Astrocyte of the hippocampus (primary cell): Measurements from ENCODE around the gene ASB7.

ENCODE experiments used
- DNase-seq: peaks from one replicate; pipeline ENCODE4 v3.0.0; 2011; ENCODE audit warnings: low read depth, low spot score

The ASB7 gene

DNA sequence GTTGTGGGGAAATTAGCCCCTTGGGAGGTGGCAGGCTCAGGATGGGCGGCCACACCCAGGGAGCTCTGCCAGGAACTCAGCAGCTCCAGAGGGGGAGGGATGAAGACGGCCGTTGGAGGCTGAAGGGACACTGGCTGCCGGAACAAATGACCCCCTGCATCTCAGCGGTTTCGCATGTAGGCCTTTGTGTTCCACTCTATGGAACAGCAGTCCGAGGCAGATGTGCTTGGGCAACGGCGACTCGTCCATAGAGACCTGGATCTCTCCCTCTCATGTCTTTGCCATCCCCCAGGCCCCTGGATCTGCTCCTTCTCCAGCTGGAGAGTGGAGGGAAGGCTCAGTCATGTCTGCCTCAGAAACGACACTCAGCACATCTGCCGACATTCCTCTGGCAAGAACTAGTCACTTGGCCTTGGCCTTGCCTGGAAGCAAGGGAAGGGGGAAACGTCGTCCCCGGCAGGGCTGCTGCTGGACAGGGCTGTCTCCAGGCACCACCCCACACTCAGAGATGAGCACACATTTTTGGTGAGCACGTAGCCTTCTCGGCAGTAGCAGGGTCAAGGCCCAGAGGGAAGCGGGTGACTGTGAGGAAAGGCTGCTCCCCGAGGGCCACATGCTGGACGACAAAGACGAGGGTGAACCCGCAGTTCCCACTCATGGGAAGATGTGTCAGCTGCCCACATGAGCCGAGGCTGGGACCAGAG lies 83.8 kb downstream of the ASB7 start:
- no peak for DNase-seq

DNA sequence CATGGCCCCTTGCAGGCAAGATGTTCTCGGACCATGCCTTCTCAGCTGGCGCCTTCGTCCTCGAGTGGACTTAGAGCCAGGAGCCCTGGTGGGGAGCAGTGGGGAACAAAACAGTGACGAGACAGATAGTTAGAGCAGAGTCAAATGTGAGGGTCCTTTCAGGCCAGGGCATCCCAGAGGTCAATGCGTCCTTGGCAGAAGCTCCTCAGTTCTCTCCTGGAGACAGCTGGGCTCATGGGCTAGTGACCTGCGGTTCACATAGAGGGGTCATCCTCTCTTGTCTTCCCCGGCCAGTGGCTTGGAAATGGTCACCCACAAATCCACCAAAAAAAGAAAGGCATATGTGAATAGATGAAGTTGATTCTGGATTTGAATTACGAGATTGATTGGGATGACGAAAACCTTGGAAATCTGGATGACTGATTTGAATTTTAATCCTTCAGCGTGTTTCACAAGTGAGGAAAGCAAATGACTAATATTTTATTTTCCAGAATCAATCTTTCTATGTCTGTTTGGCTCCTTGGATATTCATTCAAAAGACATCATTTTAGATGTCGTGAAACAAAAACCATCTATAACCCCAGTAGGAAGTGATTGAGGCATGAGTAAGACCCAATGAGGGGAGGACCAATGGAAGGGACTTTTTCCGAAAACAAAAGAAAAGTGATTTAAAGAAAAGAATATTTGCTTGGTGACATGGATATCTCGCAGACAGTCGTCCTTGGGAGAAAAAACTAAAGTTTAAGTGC lies 84.5 kb downstream of the ASB7 start:
- DNase-seq, result peak; percentile 18

DNA sequence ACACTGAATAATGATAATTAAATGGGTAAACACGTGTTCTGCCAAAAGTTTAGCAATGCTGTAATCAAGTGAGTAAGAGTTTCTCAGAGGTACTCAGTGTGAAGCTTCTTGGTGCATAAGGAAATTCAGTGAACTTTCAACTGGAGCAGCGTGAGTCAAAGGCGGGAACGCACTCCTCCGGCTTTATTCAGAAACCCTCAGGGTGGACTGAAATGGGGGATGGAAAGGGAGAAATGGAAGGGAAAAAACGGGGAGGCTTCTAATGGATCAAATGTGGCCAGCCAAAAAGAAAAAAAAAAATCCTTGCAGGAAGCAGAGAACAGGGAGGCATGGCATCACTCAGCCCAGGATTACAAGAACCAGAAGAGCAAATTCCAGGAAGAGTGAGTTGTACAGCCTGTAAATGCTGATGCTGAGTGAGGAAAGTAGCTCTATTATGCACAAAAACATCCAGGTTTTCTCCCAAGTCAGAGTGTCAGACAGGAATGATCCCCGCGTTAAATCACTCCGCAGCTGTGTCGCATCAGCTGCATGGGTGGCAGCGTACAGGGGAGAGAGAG lies 85.3 kb downstream of the ASB7 start:
- DNase-seq, result peak; percentile 45

DNA sequence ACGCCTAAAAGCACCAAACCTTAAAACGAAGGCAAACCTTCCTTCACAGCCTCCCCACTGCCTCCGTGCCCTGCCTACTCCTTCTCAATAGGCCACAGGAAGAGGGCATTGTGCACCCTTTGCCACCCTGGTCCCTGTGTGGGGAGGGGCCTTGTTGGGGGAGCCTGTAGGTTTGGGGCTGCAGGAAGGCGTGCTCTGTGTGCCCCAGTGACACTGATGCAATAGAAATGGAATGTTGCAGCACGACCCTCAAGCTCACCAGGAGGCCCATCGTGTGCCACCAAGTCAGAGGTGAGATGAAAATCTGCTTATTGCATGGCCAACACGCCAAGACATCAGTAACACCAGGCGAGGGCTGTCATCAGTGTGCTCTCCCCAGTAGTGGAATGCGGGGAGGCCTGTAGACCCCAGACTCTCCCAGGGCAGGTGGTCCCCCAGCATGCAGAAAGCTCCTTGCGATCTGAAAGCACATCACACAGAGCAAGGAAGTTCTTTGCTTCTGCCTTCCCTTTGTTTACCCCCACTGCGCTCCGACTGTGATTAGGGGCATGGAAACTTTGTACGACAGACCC lies 86.2 kb downstream of the ASB7 start:
- no peak for DNase-seq

DNA sequence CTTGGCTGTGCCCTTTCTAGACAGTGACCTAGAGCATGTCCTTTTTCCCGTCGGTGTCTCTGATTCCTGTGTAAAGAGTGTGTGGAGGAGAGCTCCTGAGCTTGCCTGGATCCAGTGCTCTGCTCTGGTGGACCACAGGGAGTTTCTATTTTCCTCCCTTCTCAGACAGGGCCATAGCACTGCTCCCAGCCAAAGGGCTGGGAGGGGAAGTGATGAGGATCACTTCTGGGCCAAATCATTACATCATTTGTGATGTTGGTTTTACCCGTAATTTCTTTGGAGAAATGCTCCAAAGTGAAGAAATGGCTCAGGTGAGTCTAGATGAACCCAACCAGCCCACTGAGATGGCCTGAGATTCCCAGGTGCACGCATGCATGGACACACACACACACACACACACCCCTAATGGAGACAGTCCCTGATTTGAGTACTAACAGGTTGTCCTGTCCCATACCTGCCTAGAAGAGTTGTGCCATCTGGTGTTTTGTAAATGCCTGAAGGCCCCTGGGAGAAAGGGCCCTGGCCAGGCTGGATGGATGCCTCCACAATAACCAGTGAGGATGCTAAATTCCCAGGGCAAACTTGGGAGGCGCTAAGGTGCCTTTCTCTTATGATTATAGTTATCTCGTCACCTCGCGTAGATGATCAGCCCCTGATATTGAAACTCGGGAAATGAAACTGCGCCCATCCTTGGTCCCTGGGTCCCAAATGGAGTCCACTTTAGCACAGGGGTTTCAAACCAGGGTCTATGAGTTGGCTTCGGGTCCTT lies 86.9 kb downstream of the ASB7 start:
- no peak for DNase-seq

DNA sequence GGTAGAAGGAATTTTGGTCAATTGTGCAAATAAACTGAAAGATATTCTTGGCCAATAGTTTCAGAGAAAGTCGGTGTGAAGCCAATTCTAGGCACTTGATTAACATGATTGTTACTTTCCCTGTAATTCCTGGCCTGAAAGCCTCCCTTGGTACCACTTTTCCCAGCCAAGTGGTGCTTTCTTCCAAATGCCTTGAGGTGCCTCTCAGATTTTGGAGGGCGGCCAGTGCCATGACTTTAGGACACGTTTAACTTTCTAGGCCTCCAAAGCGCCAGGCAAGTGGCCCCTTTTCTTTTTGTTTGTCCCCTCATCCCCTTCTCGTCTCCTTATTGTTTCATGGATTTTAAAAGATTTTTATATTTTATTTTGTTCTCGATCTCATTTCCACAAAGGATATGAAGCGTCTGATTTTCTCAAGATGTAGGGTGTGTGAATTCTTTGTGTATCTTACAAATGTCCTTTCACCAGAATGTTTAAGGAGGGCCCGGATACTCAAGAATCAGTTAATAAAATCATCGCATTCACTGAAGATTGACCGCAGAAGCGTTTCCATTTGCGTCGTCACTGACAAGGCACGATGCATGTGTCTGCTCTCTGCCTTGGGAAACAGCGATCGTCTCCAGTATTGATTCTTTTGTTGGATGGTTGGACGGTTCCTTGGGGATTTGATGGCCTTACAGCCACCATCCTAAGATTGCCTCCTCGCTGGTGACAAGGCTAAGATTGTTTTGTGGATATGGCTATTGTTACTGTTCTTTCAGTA lies 87.8 kb downstream of the ASB7 start:
- no peak for DNase-seq

DNA sequence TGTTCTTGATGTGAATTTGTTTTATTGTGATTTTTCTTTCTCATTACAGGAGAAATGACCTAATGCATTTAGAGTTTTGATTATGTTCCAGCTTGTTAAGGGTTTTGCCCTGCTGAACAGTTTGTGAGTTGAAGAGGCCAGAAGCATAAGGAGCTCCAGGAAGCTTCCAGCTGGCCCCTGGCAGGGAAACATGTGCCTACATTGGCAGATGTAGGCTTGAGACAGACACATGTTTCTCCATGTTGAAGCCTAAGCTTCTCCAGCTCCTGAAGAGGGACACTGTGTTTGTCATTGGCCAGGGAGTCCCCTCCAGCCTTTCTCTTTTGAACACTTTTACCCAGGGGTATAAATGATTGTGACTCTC lies 88.4 kb downstream of the ASB7 start:
- no peak for DNase-seq

DNA sequence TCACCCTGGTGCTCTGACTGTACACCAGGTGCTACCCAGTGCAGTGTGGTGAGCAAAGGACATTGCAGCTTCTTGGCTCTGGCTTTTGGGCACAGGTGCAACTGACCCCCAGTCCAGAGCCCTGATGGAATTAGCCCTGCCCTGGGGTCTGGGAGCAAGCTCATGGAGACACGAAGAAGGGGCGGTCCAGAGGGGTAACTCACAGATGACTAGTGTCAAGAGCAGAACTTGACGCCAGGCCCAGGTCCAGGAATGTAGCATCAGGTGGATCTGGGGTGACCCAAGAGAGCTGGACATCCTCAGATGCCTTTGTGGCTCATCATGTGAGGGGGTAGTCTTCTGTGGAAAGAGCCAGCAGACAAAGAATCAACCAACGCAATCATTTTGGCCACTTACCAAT lies 88.9 kb downstream of the ASB7 start:
- DNase-seq, result no peak

DNA sequence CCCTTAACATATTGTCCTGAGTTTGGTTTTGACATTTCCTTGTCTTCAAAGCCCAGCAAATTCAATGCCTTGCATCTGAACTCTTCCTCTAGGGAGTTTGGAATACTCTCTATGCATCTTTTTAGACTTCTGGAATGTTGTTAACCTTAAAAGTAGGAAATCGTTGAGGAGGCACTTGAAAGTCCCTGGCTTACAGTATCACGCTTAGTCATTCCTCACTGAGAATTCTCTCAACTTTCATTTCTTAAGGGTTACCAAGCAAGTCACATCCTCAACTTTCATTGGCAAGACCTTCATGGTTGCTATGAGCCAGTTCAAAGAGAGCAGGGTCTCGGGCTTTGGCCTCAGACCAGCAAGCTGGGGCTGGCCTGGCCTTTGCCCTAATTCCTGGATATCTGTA lies 89.9 kb downstream of the ASB7 start:
- DNase-seq, result no peak

DNA sequence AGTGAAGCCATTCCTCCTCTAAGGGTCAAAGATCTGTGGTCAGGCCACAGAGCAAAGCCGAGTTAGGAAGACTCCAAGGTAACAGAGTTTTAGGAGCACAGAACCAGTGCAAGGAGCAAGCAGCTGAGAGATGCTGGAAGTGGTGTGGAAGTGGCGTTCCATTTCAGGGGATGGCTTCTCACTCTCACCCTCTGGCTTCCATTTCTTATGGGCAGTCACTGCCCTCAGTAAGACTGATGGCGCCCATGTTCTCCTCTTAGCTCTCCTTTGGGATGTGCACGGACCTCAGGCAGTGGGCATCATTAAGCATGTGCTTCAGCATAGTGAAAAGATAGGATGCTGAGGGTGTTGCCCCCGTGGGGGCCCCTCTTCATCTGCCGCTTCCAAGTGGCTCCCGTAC lies 90.3 kb downstream of the ASB7 start:
- DNase-seq, result no peak

DNA sequence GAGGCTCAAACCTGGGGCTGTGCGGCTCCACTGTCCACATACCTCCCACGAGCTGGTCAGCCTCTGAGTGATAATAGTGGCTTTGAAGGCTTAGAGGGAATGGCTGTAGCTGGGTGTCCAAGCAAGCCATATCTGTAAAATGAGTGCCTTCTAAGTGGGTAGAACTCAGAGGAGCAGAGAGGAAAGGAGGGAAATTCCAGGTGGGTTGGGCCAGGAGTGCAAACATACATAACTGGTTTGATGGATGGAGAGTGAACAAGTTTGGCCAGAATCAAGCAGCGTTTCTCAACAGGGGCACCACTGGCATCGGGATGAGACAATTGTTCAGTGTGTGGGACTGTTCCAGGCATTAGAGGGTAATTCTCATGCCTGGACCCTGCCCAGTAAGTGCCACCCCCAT lies 91.1 kb downstream of the ASB7 start:
- DNase-seq, result no peak

DNA sequence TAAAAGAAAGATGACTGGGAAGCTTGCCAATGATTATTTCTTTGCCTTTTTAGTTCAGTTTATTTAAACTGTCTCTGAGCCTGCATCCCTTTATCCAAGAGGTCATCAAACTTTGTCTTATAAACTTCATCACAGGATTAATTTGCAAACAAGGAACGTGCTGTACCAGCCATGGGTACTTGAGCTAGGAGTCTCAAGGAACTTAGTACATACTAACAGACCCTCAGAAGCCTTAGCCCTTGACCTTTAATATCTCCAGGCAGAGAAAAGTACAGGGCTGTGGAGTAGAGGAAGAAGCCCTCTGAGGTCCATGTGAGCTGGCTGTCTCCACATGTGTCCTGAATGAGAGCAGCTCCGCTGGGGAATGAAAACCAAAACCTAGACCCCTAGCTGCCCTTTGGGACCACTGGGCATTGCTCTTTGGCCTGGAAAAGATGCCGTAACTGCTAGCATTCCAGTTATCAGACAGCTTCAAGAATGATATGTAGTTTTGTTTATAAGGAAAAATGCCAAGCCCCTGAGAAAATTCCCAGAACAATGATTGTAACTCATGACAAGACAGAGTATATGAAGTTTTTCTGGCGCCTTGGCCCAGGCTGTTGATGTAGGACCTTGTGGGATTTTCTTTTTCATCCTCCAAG lies 92.1 kb downstream of the ASB7 start:
- DNase-seq, result no peak

DNA sequence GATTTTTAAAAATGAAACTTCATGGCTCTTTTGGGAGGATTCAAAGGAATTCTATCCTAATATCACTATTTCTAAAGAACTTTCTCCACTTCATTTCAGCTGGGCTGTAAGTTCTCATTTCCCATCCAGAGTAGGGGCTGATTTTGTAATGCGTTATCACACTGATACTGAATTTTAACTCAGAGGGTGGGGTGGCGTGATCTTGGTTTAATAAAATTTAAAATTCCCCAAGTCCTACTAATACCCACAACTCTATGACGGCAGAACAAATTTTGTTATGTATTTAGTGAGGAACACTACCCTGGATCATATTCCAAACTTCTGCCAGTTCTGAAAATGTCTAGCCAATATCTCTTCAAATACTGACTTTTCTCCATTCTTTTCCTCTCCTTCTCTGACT lies 92.7 kb downstream of the ASB7 start:
- no peak for DNase-seq

DNA sequence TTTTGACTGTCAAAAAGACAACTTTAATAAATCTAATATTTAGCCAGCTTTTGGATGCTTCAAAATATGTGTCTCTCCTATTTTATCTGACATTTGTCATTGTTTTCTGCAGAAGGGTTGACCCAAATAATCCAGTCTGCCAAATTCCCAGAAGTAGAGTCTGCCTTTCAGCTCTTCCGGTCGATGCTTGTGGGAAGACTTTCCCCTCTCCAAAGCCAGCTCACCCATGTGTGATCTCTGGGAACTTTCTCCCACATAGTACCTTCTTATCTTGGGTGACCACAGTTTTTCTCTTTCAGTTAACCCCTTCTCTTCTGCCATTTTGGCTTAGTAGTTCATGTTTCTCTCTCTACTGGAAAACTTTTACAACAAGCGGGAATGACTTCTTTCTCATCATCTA lies 94.1 kb downstream of the ASB7 start:
- peak; percentile 29 for DNase-seq
